ENCODE measurements around the gene PAPPA. TPM values are rescaled to one million over a fixed set of nuclear protein-coding genes. Genes with fewer than 3 reads are reported as not detected.

Gene PAPPA
- total and polyA plus RNA-seq, 2 of the 8 experiments (the other 6 are each of a cell fraction or from before 2014, with no cell fraction given): 0.18 to 0.63 TPM

- 89% methylated on average over 3 of the region's 3 CpGs; no CpG with 5 or more reads in 1 of the 2 experiments for WGBS, 2 experiments (ENCODE audit: extremely low coverage in 1 of 2, insufficient coverage in 1 of 2, insufficient read length in 1 of 2, insufficient replicate concordance in 2 of 2, low coverage in 1 of 2, low lambda C conversion rate in 2 of 2, missing lambda C conversion rate in 1 of 2)
- CTCF ChIA-PET (ENCODE audit: partially characterized antibody): interaction anchor here (1.2 to 1.7 kb wide), 4 partner anchors 9 to 167 kb away, joined by 3 read pairs; no protein-coding TSS in a partner anchor
Measured at GRCh38 chr9:116333254-116333653, 179.7 kb downstream of the PAPPA start.

More at GRCh38 chr9:116333254-116333653, 179.7 kb downstream of the PAPPA start:
- Histone ChIP-seq H4K8ac (ENCODE audit: extremely low read depth, insufficient read depth, low read length) (no peak overlapping the region), H3K4ac (replicated peaks; ENCODE audit: insufficient read length, low read depth, low read length) (no peak overlapping the region), H2AFZ (ENCODE audit: low read length) (no peak overlapping the region), H2BK12ac (ENCODE audit: low read depth, low read length) (0 out of 2 replicates have a peak overlapping the region, but pooled peaks have one; percentile 3), H3K18ac (ENCODE audit: extremely low read depth, low read length) (no peak overlapping the region), H3K9me3 (ENCODE audit: insufficient read depth in 2 of 2, low read depth in 1 of 2, low read length in 1 of 2) (no peaks in the 10 kb centered on the region), H3K36me3 (ENCODE audit: control insufficient read depth in 2 of 4, insufficient read depth in 4 of 4, low read length in 3 of 4) (no peaks in the 10 kb centered on the region), H3K4me3 (ENCODE audit: extremely low read depth in 1 of 4, insufficient read depth in 2 of 4, low read depth in 3 of 4, low read length in 4 of 4) (no peak overlapping the region), H3K27me3 (replicated peaks in 1 of 4; ENCODE audit: control insufficient read depth in 3 of 4, extremely low read depth in 1 of 4, insufficient read depth in 3 of 4, low read length in 3 of 4) (peaks cover 40 to 63% (median 58%) of the 10 kb centered on the region in 4 experiments), H3K4me2 (ENCODE audit: insufficient read depth in 1 of 2, low read depth in 2 of 2, low read length in 2 of 2) (no peak overlapping the region), H2BK15ac (ENCODE audit: low read length) (no peak overlapping the region), H4K5ac (ENCODE audit: insufficient read length, low read depth, low read length) (no peak overlapping the region), H2BK120ac (replicated peaks; ENCODE audit: low read depth, low read length) (no peak overlapping the region), H2AK5ac (ENCODE audit: low read depth, low read length) (no peak overlapping the region), H2BK5ac (ENCODE audit: low read depth, low read length) (no peak overlapping the region), H4K91ac (replicated peaks; ENCODE audit: insufficient read length, low read length) (no peak overlapping the region), H3K14ac (ENCODE audit: insufficient read length) (peak overlapping the region; percentile 10), H3K23ac (ENCODE audit: insufficient read length) (no peak overlapping the region), H2BK20ac (ENCODE audit: low read length) (no peak overlapping the region), H3K56ac (replicated peaks; ENCODE audit: insufficient read length, low read depth, low read length) (no peak overlapping the region), H3K79me1 (ENCODE audit: low read depth, low read length) (no peaks in the 10 kb centered on the region), H3K79me2 (ENCODE audit: control insufficient read depth in 1 of 2, insufficient read depth in 2 of 2, low read length in 2 of 2) (no peaks in the 10 kb centered on the region), H3K4me1 (replicated peaks in 1 of 4; ENCODE audit: control insufficient read depth in 3 of 4, insufficient read depth in 4 of 4, low read length in 3 of 4) (peaks cover 1 to 20% (median 15%) of the 10 kb centered on the region in 4 experiments; a peak in 6 of 7 replicates), H4K20me1 (replicated peaks in 1 of 2; ENCODE audit: control insufficient read depth in 1 of 2, insufficient read depth in 2 of 2, low read length in 2 of 2) (peaks cover 0 to 4% of the 10 kb centered on the region in 2 experiments), H3K9ac (replicated peaks in 1 of 4; ENCODE audit: extremely low read depth in 1 of 4, low read depth in 3 of 4, low read length in 3 of 4) (no peak overlapping the region), H3K23me2 (ENCODE audit: low read depth, low read length) (no peaks in the 10 kb centered on the region), H3K27ac (ENCODE audit: low read depth, low read length) (no peak overlapping the region)
- TF ChIP-seq RXRA (IDR thresholded peaks at IDR 0.05; ENCODE audit: insufficient read depth, low read depth, low read length) (no peak), JUN (IDR thresholded peaks at IDR 0.05; ENCODE audit: low read depth, low read length) (no peak)
- DNase-seq (ENCODE audit: low read depth in 1 of 2, low spot score in 2 of 2) (no peak), FAIRE-seq (no peak)
- POLR2A ChIA-PET (ENCODE audit: partially characterized antibody): interaction anchor here (1.2 to 1.3 kb wide), 2 partner anchors 10 to 47 kb away, joined by 3 read pairs; no protein-coding TSS in a partner anchor

Data from H1 (cell line).